Ascending aorta (tissue), 2 donors: ENCODE results near the gene SCP2D1. TPM values are rescaled to one million over a fixed set of nuclear protein-coding genes. Genes with fewer than 3 reads are reported as not detected.

ENCODE experiments used
- DNase-seq, 2 donors: peaks; one replicate each; pipeline ENCODE4 v3.0.0-alpha.2; 2019; ENCODE audit warnings: low spot score in 2 of 2
- H3K27ac ChIP-seq, 2 donors: fragments of 200-600 bp; sonication (generic); one replicate each; pipeline ENCODE4 v1.5.1; 2016 to 2017; ENCODE audit warnings: mild to moderate bottlenecking in 1 of 2
- H3K27me3 ChIP-seq: fragments of 200-600 bp; sonication (generic); one replicate; pipeline ENCODE4 v1.5.1; 2017
- H3K36me3 ChIP-seq, 2 donors: fragments of 200-600 bp; sonication (generic); one replicate each; pipeline ENCODE4 v1.5.1; 2016
- H3K4me1 ChIP-seq, 2 donors: fragments of 200-600 bp; sonication (generic); one replicate each; pipeline ENCODE4 v1.5.1; 2016 to 2017; ENCODE audit warnings: mild to moderate bottlenecking in 1 of 2
- H3K4me3 ChIP-seq, 2 donors: fragments of 200-600 bp; sonication (generic); one replicate each; pipeline ENCODE4 v1.5.1; 2016 to 2017; ENCODE audit warnings: mild to moderate bottlenecking in 1 of 2
- H3K9me3 ChIP-seq, 2 donors: fragments of 200-600 bp; sonication (generic); one replicate each; pipeline ENCODE4 v1.5.1; 2016
- CTCF ChIP-seq, 3 experiments: fragments of 200-600 bp in 2 of 3; fragments of 450-650 bp in 1 of 3; sonication (generic) in 2 of 3; IDR thresholded peaks; one replicate each; pipeline ENCODE4 v1.5.1; 2016 to 2019; ENCODE audit warnings: antibody characterized with exemption in 3 of 3, mild to moderate bottlenecking in 1 of 3, moderate library complexity in 1 of 3
- intact Hi-C: fragments of 100-400 bp; cut with DNase I; formaldehyde crosslinking; loops from one replicate; pipeline ENCODE4 v1.15.1; 2023
- total RNA-seq: library from RNA; depleted of rRNA; stranded (reverse); fragments of >200 nt; gene quantifications from one replicate; pipeline ENCODE4 v1.1.0, GENCODE V29; 2016

Gene SCP2D1
- total RNA-seq, 1 donor from 2014 or later: not detected

GRCh38 chr20:18801516-18801915 is 12.1 kb upstream of the SCP2D1 start:
- Histone ChIP-seq H3K27me3 (no peaks in the 10 kb centered on the region), H3K4me1 (no peaks in the 10 kb centered on the region), H3K27ac (no peak overlapping the region), H3K36me3 (no peaks in the 10 kb centered on the region), H3K4me3 (no peak overlapping the region), H3K9me3 (no peaks in the 10 kb centered on the region)
- TF ChIP-seq CTCF (IDR thresholded peaks at IDR 0.05): no peak
- DNase-seq: no peak
- intact Hi-C loops: no loop called here

GRCh38 chr20:18802012-18802634 is 11.5 kb upstream of the SCP2D1 start:
- no peaks in the 10 kb centered on the region for H3K4me1 ChIP-seq
- intact Hi-C loops: no loop called here

GRCh38 chr20:18805881-18806280 is 7.7 kb upstream of the SCP2D1 start:
- H3K36me3 ChIP-seq: no peaks in the 10 kb centered on the region
- no peak for DNase-seq
- TF ChIP-seq CTCF (IDR thresholded peaks at IDR 0.05): no peak
- H3K27me3 ChIP-seq: no peaks in the 10 kb centered on the region
- H3K4me1 ChIP-seq: no peaks in the 10 kb centered on the region
- no peak overlapping the region for H3K27ac ChIP-seq
- H3K9me3 ChIP-seq: no peaks in the 10 kb centered on the region
- intact Hi-C loops: no loop called here
- H3K4me3 ChIP-seq: no peak overlapping the region

More at GRCh38 chr20:18802012-18802634, 11.5 kb upstream of the SCP2D1 start:
- H3K27ac ChIP-seq: no peak overlapping the region
- no peaks in the 10 kb centered on the region for H3K27me3 ChIP-seq
- no peak overlapping the region for H3K4me3 ChIP-seq
- no peak for TF ChIP-seq CTCF (IDR thresholded peaks at IDR 0.05)
- DNase-seq: no peak
- no peaks in the 10 kb centered on the region for H3K9me3 ChIP-seq
- H3K36me3 ChIP-seq: no peaks in the 10 kb centered on the region

GRCh38 chr20:18808712-18809111 is 4.9 kb upstream of the SCP2D1 start:
- H3K36me3 ChIP-seq: no peaks in the 10 kb centered on the region
- no peaks in the 10 kb centered on the region for H3K4me1 ChIP-seq
- no peaks in the 10 kb centered on the region for H3K9me3 ChIP-seq
- no peak overlapping the region for H3K27ac ChIP-seq
- H3K27me3 ChIP-seq: no peaks in the 10 kb centered on the region
- intact Hi-C loops: no loop called here
- H3K4me3 ChIP-seq: no peak overlapping the region
- no peak for DNase-seq
- TF ChIP-seq CTCF (IDR thresholded peaks at IDR 0.05): no peak

GRCh38 chr20:18811186-18811585 is 2.4 kb upstream of the SCP2D1 start:
- no peaks in the 10 kb centered on the region for H3K27me3 ChIP-seq
- TF ChIP-seq CTCF (IDR thresholded peaks at IDR 0.05): no peak
- H3K4me3 ChIP-seq: no peak overlapping the region
- DNase-seq: no peak
- no peaks in the 10 kb centered on the region for H3K36me3 ChIP-seq
- no peaks in the 10 kb centered on the region for H3K9me3 ChIP-seq
- H3K4me1 ChIP-seq: no peaks in the 10 kb centered on the region
- H3K27ac ChIP-seq: no peak overlapping the region
- intact Hi-C loops: no loop called here

- no peak for DNase-seq
- H3K36me3 ChIP-seq: no peaks in the 10 kb centered on the region
- TF ChIP-seq CTCF (IDR thresholded peaks at IDR 0.05): no peak
- intact Hi-C loops: no loop called here
- H3K9me3 ChIP-seq: no peaks in the 10 kb centered on the region
- no peaks in the 10 kb centered on the region for H3K4me1 ChIP-seq
- no peak overlapping the region for H3K4me3 ChIP-seq
- H3K27ac ChIP-seq: no peak overlapping the region
- no peaks in the 10 kb centered on the region for H3K27me3 ChIP-seq
Measured at GRCh38 chr20:18811904-18812303, 1.7 kb upstream of the SCP2D1 start.
